OCI-LY7 (cell line): ENCODE measurements around the gene C1QA. TPM values are rescaled to one million over a fixed set of nuclear protein-coding genes. Genes with fewer than 3 reads are reported as not detected.

Source experiments
- BruUV-seq: library from RNA; stranded (reverse); fragments of 400-500 nt; replicated peaks from 2 replicates; lab custom pipeline; 2021; lab: Mats Ljungman, UMichigan
- CTCF ChIA-PET: fragments of 300-600 bp; sonication (Branson Sonifier 250); formaldehyde crosslinking; loops from one replicate; lab custom pipeline; 2022; ENCODE audit warnings: antibody characterized with exemption; ENCODE audit not compliant: unreplicated experiment; lab: Charles Lee
- POLR2A ChIA-PET: fragments of 300-600 bp; sonication (Branson Sonifier 250); formaldehyde crosslinking; loops from one replicate; lab custom pipeline; 2022; ENCODE audit warnings: antibody characterized with exemption; lab: Charles Lee
- DNase-seq: peaks from one replicate; pipeline ENCODE4 v3.0.0-alpha.2; 2015; ENCODE audit warnings: low spot score
- H2AFZ ChIP-seq: fragments of 200-600 bp; sonication (generic), shearing (Covaris generic); 2 replicates; pipeline ENCODE4 v1.6.1; 2014; ENCODE audit warnings: mild to moderate bottlenecking, antibody characterized with exemption, low read length, moderate library complexity
- H3K27ac ChIP-seq: fragments of 200-600 bp; sonication (generic); 2 replicates; pipeline ENCODE4 v1.5.1; 2014; ENCODE audit warnings: mixed run types, low read depth, mild to moderate bottlenecking, moderate library complexity, low read length, inconsistent platforms; ENCODE audit not compliant: poor library complexity, severe bottlenecking
- H3K36me3 ChIP-seq: fragments of 200-600 bp; sonication (generic); 2 replicates; pipeline ENCODE4 v1.6.1; 2014; ENCODE audit warnings: mild to moderate bottlenecking, antibody characterized with exemption, low read length, moderate library complexity, mixed read lengths; ENCODE audit not compliant: insufficient read depth
- H3K4me1 ChIP-seq: fragments of 200-600 bp; sonication (generic); 2 replicates; pipeline ENCODE4 v1.5.1; 2014; ENCODE audit warnings: mild to moderate bottlenecking, low read length; ENCODE audit not compliant: insufficient read depth, poor library complexity, severe bottlenecking
- H3K4me2 ChIP-seq: fragments of 200-600 bp; sonication (generic); 2 replicates; pipeline ENCODE4 v1.6.1; 2014; ENCODE audit warnings: mild to moderate bottlenecking, low read length
- H3K4me3 ChIP-seq: fragments of 200-600 bp; sonication (generic); 2 replicates; pipeline ENCODE4 v1.5.1; 2014; ENCODE audit warnings: mild to moderate bottlenecking, low read depth, low read length; ENCODE audit not compliant: poor library complexity, severe bottlenecking
- H3K79me2 ChIP-seq: fragments of 200-600 bp; sonication (generic); 2 replicates; pipeline ENCODE4 v1.6.1; 2016; ENCODE audit warnings: low read depth, mild to moderate bottlenecking, low read length, moderate library complexity, mixed read lengths; ENCODE audit not compliant: insufficient read depth
- H3K9me2 ChIP-seq: fragments of 200-600 bp; sonication (generic); 2 replicates; pipeline ENCODE4 v1.6.1; 2016; ENCODE audit warnings: mild to moderate bottlenecking, low read length, mixed read lengths; ENCODE audit not compliant: insufficient read depth
- H3K9me3 ChIP-seq: fragments of 200-600 bp; sonication (generic); 2 replicates; pipeline ENCODE4 v1.6.1; 2014; ENCODE audit warnings: mild to moderate bottlenecking, mixed run types, low read length, mixed read lengths
- H4K20me1 ChIP-seq: fragments of 200-600 bp; sonication (generic); 2 replicates; pipeline ENCODE4 v1.6.1; 2014; ENCODE audit warnings: mild to moderate bottlenecking, antibody characterized with exemption, low read length, moderate library complexity, mixed read lengths; ENCODE audit not compliant: insufficient read depth
- EZH2phosphoT487 ChIP-seq: fragments of 200-600 bp; sonication (generic); IDR thresholded peaks from 2 replicates; pipeline ENCODE4 v1.6.1; 2018; ENCODE audit warnings: low read depth, borderline replicate concordance, mild to moderate bottlenecking, mixed run types, antibody characterized with exemption, low read length, moderate library complexity, mixed read lengths
- intact Hi-C: fragments of 100-400 bp; cut with micrococcal nuclease; formaldehyde crosslinking; loops from one replicate; pipeline ENCODE4 v1.10.0; 2022; ENCODE audit not compliant: unreplicated experiment
- total RNA-seq, 2 experiments: library from RNA; depleted of rRNA in 1 of 2; stranded (reverse); fragments of >200 nt in 1 of 2; shearing (Covaris generic) in 1 of 2; gene quantifications; 2 replicates each; pipeline ENCODE4 v1.2.3, GENCODE V29; 2014 to 2022
- TF ChIP-seq, protein P1 (sequence below): fragments of 200-600 bp; sonication (generic); conservative IDR thresholded peaks from 2 replicates; pipeline ENCODE4 v1.5.1; 2014; ENCODE audit warnings: mild to moderate bottlenecking, antibody characterized with exemption, low read length, moderate library complexity, mixed read lengths

C1QA gene
- total RNA-seq, 2 experiments from 2014 or later: not detected

DNA sequence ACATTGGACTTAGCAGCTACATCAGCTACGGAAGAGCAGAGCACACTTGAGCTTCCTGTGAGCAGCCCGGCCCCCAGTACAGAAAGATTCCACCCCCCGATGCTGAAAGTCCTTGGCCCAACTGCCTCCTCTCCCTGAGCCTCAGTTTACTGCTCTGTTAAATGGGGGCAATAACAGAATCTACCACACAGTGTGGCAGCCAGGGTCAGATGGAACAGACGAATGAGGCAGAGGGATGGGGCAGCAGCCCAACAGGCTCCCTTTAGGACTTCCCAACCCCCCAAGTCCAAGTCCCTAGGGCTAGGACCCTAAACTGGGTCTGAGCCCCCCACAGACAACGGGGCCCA is 22.9 kb upstream of the C1QA start:
- CTCF ChIA-PET: no interaction called here
- Histone ChIP-seq H3K4me3 (no peak overlapping the region), H3K4me1 (no peaks in the 10 kb centered on the region), H3K27ac (no peak overlapping the region), H4K20me1 (no peaks in the 10 kb centered on the region), H3K79me2 (no peaks in the 10 kb centered on the region), H2AFZ (no peak overlapping the region), H3K9me2 (no peaks in the 10 kb centered on the region), H3K4me2 (no peak overlapping the region), H3K9me3 (no peaks in the 10 kb centered on the region), H3K36me3 (no peaks in the 10 kb centered on the region)
- DNase-seq: no peak
- POLR2A ChIA-PET: no interaction called here
- no TSS peak for BruUV-seq
- intact Hi-C loops: no loop called here
- TF ChIP-seq, protein P1, sequence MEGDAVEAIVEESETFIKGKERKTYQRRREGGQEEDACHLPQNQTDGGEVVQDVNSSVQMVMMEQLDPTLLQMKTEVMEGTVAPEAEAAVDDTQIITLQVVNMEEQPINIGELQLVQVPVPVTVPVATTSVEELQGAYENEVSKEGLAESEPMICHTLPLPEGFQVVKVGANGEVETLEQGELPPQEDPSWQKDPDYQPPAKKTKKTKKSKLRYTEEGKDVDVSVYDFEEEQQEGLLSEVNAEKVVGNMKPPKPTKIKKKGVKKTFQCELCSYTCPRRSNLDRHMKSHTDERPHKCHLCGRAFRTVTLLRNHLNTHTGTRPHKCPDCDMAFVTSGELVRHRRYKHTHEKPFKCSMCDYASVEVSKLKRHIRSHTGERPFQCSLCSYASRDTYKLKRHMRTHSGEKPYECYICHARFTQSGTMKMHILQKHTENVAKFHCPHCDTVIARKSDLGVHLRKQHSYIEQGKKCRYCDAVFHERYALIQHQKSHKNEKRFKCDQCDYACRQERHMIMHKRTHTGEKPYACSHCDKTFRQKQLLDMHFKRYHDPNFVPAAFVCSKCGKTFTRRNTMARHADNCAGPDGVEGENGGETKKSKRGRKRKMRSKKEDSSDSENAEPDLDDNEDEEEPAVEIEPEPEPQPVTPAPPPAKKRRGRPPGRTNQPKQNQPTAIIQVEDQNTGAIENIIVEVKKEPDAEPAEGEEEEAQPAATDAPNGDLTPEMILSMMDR: no peak
- no peak for TF ChIP-seq EZH2phosphoT487

DNA sequence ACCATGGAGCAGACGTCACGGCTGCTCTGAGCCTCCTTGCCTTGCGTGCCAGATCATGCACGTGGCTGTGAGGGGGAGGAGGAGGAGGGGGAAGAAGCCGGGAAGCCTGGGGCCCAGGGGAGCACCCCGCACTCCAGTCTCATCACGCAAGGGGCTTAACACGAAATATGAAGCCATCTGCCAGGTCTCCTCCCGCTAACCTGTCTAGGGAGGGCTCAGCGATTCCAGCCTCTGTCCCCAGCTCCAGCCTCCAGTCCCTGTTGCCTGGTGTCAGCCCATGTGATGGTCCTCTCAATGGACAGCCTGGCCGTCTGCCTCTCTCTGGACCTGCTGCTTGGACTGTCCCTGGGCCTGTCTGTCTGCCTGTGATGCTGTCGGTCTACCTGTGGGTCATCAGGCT is 22.5 kb upstream of the C1QA start:
- Histone ChIP-seq H4K20me1 (no peaks in the 10 kb centered on the region), H3K36me3 (no peaks in the 10 kb centered on the region), H3K4me3 (no peak overlapping the region), H3K4me1 (no peaks in the 10 kb centered on the region), H3K27ac (no peak overlapping the region), H2AFZ (no peak overlapping the region), H3K4me2 (no peak overlapping the region), H3K9me2 (no peaks in the 10 kb centered on the region), H3K9me3 (no peaks in the 10 kb centered on the region), H3K79me2 (no peaks in the 10 kb centered on the region)
- intact Hi-C loops: no loop called here
- BruUV-seq: no TSS peak
- POLR2A ChIA-PET: no interaction called here
- CTCF ChIA-PET: no interaction called here
- no peak for TF ChIP-seq EZH2phosphoT487
- TF ChIP-seq, protein P1: no peak
- no peak for DNase-seq

DNA sequence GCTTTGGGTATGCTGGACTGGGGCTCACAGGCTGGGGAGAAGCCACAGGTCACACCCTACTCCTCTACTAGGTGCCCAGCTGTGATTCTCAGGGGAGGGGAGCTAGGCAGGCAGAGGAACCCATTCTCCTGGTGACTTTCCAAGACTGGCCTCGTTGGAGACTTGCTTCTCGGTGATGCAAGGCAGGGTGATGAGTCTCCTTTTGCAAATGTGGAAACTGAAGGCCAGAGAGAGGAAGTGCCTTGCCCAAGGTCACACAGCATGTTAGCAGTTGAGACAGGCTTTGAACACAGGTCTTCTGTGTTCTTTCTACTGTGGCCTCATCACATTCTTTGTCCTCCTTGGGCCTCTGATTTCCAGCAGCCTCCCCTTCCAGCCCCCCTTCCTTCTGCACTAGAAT is 20.5 kb upstream of the C1QA start:
- no peak for DNase-seq
- no peak overlapping the region for H3K27ac ChIP-seq
- no peaks in the 10 kb centered on the region for H3K9me2 ChIP-seq
- H3K4me1 ChIP-seq: no peaks in the 10 kb centered on the region
- BruUV-seq: no TSS peak
- POLR2A ChIA-PET: interaction anchor here (0.5 kb wide), 1 partner anchor 293 kb away, joined by 3 read pairs; no protein-coding TSS in a partner anchor
- H3K9me3 ChIP-seq: no peaks in the 10 kb centered on the region
- CTCF ChIA-PET: no interaction called here
- TF ChIP-seq, protein P1: no peak
- TF ChIP-seq EZH2phosphoT487: no peak
- no peaks in the 10 kb centered on the region for H4K20me1 ChIP-seq
- no peak overlapping the region for H2AFZ ChIP-seq
- no peaks in the 10 kb centered on the region for H3K79me2 ChIP-seq
- H3K4me3 ChIP-seq: no peak overlapping the region
- no peaks in the 10 kb centered on the region for H3K36me3 ChIP-seq
- no peak overlapping the region for H3K4me2 ChIP-seq
- intact Hi-C loops: no loop called here
